Gastroesophageal sphincter (tissue), 3 donors: ENCODE measurements around the gene ATAD3A.

ENCODE experiments used
- EP300 ChIP-seq: sonication (generic); formaldehyde crosslinking; IDR thresholded peaks from one replicate; pipeline ENCODE4 v1.6.1; 2017; ENCODE audit warnings: antibody characterized with exemption, mild to moderate bottlenecking
- POLR2A ChIP-seq, 2 donors: fragments of 450-650 bp; IDR thresholded peaks; one replicate each; pipeline ENCODE4 v1.6.1; 2017; ENCODE audit warnings: antibody characterized with exemption in 2 of 2, mild to moderate bottlenecking in 2 of 2, moderate library complexity in 1 of 2
- POLR2AphosphoS5 ChIP-seq: sonication (generic); formaldehyde crosslinking; IDR thresholded peaks from one replicate; pipeline ENCODE4 v1.6.1; 2017; ENCODE audit warnings: antibody characterized with exemption
- TF ChIP-seq, protein P1 (sequence below), 4 experiments: fragments of 200-600 bp in 2 of 4; fragments of 450-650 bp in 2 of 4; sonication (generic) in 1 of 4; IDR thresholded peaks; one replicate each; pipeline ENCODE4 v1.5.1; 2017 to 2019; ENCODE audit warnings: antibody characterized with exemption in 4 of 4, mild to moderate bottlenecking in 2 of 4, moderate library complexity in 2 of 4

DNA sequence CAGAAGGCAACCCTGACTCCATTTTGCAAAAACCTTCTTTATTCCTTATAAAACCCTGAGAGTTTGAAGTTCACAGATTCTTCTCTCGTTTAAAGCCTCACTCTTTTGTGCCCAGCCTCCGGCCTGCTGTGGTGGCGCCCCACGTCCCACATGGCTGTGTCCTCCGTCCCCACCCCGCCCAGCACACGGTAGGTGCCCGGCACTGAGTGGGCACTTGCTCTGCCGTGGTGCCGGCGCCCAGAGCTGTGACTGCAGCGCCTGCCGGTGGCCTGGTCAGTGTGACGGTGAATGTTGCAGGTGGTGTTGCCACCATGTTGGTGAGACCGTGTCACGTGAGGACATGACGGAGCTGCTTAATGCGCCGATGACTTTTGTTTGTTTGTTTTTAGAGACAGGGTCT, 9.4 kb downstream of the ATAD3A start:
- TF ChIP-seq, protein P1, sequence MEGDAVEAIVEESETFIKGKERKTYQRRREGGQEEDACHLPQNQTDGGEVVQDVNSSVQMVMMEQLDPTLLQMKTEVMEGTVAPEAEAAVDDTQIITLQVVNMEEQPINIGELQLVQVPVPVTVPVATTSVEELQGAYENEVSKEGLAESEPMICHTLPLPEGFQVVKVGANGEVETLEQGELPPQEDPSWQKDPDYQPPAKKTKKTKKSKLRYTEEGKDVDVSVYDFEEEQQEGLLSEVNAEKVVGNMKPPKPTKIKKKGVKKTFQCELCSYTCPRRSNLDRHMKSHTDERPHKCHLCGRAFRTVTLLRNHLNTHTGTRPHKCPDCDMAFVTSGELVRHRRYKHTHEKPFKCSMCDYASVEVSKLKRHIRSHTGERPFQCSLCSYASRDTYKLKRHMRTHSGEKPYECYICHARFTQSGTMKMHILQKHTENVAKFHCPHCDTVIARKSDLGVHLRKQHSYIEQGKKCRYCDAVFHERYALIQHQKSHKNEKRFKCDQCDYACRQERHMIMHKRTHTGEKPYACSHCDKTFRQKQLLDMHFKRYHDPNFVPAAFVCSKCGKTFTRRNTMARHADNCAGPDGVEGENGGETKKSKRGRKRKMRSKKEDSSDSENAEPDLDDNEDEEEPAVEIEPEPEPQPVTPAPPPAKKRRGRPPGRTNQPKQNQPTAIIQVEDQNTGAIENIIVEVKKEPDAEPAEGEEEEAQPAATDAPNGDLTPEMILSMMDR (IDR thresholded peaks at IDR 0.05) = no peak
- TF ChIP-seq POLR2A (IDR thresholded peaks at IDR 0.05) = no peak
- TF ChIP-seq POLR2AphosphoS5 = no peak
- no peak for TF ChIP-seq EP300
